H1 (cell line): Measurements from ENCODE around the gene CRTAP. TPM values are rescaled to one million over a fixed set of nuclear protein-coding genes. Genes with fewer than 3 reads are reported as not detected.

Experiments
- CTCF ChIA-PET: fragments of 300-600 bp; sonication (Branson Sonifier 250); formaldehyde crosslinking; loops from one replicate; lab custom pipeline; 2021; ENCODE audit not compliant: partially characterized antibody; lab: Charles Lee
- POLR2A ChIA-PET: fragments of 300-600 bp; sonication (Branson Sonifier 250); formaldehyde crosslinking; loops from one replicate; lab custom pipeline; 2021; ENCODE audit warnings: inconsistent platforms; ENCODE audit not compliant: partially characterized antibody; lab: Charles Lee
- DNase-seq, 2 experiments: peaks; one replicate each; pipeline versions ENCODE4 v3.0.0 to v3.0.0-alpha.2; 2010 to 2022; ENCODE audit warnings: low spot score in 2 of 2, low read depth in 1 of 2, mixed read lengths in 1 of 2
- FAIRE-seq: peaks from 2 replicates; lab custom pipeline; 2011; peaks lifted over from hg19 to GRCh38; lab: Jason Lieb, UNC
- H2AFZ ChIP-seq: 2 replicates; pipeline ENCODE4 v1.8.1; 2012; ENCODE audit warnings: low read length, inconsistent platforms
- H2AK5ac ChIP-seq: 2 replicates; pipeline ENCODE4 v1.6.1; 2013; ENCODE audit warnings: low read depth, low read length
- H2BK120ac ChIP-seq: replicated peaks from 2 replicates; pipeline ENCODE3; 2013; ENCODE audit warnings: low read depth, low read length, inconsistent platforms
- H2BK12ac ChIP-seq: 2 replicates; pipeline ENCODE4 v1.6.1; 2013; ENCODE audit warnings: low read depth, low read length
- H2BK15ac ChIP-seq: 2 replicates; pipeline ENCODE4 v1.6.1; 2013; ENCODE audit warnings: low read length
- H2BK20ac ChIP-seq: 2 replicates; pipeline ENCODE4 v1.6.1; 2013; ENCODE audit warnings: low read length
- H2BK5ac ChIP-seq: 2 replicates; pipeline ENCODE4 v1.6.1; 2013; ENCODE audit warnings: low read depth, low read length
- H3K14ac ChIP-seq: 2 replicates; pipeline ENCODE4 v1.6.1; 2013; ENCODE audit warnings: inconsistent platforms; ENCODE audit not compliant: insufficient read length
- H3K18ac ChIP-seq: 2 replicates; pipeline ENCODE4 v1.6.1; 2013; ENCODE audit warnings: low read length; ENCODE audit errors: extremely low read depth
- H3K23ac ChIP-seq: 2 replicates; pipeline ENCODE4 v1.6.1; 2013; ENCODE audit warnings: inconsistent platforms; ENCODE audit not compliant: insufficient read length
- H3K23me2 ChIP-seq: 2 replicates; pipeline ENCODE4 v1.6.1; 2013; ENCODE audit warnings: low read depth, low read length
- H3K27ac ChIP-seq: 2 replicates; pipeline ENCODE4 v1.6.1; 2011; ENCODE audit warnings: low read depth, low read length, inconsistent platforms
- H3K27me3 ChIP-seq, 4 experiments: replicated peaks in 1 of 4; 1 replicate in 1 of 4; 2 replicates in 3 of 4; pipeline versions ENCODE4 v1.6.1 to v1.8.1; 2011 to 2013; ENCODE audit warnings: low read length in 3 of 4, mild to moderate bottlenecking in 3 of 4, inconsistent platforms in 2 of 4, mixed read lengths in 2 of 4, moderate library complexity in 1 of 4; ENCODE audit not compliant: control insufficient read depth in 3 of 4, insufficient read depth in 3 of 4; ENCODE audit errors: extremely low read depth in 1 of 4
- H3K36me3 ChIP-seq, 4 experiments: 2 replicates each; pipeline versions ENCODE4 v1.6.1 to v1.8.1; 2011 to 2013; ENCODE audit warnings: mild to moderate bottlenecking in 4 of 4, low read length in 3 of 4, moderate library complexity in 2 of 4, control low read depth in 1 of 4, inconsistent platforms in 1 of 4; ENCODE audit not compliant: insufficient read depth in 4 of 4, control insufficient read depth in 2 of 4
- H3K4ac ChIP-seq: replicated peaks from 2 replicates; pipeline ENCODE3; 2013; ENCODE audit warnings: low read length, low read depth, mixed read lengths, inconsistent platforms; ENCODE audit not compliant: insufficient read length
- H3K4me1 ChIP-seq, 4 experiments: replicated peaks in 1 of 4; 1 replicate in 1 of 4; 2 replicates in 3 of 4; pipeline versions ENCODE4 v1.6.1 to v1.8.1; 2011 to 2013; ENCODE audit warnings: low read length in 3 of 4, inconsistent platforms in 2 of 4, mixed read lengths in 1 of 4; ENCODE audit not compliant: insufficient read depth in 4 of 4, control insufficient read depth in 3 of 4
- H3K4me2 ChIP-seq, 2 experiments: 2 replicates each; pipeline versions ENCODE4 v1.6.1 to v1.8.1; 2011 to 2013; ENCODE audit warnings: low read depth in 2 of 2, low read length in 2 of 2, control low read depth in 1 of 2, inconsistent platforms in 1 of 2, mild to moderate bottlenecking in 1 of 2; ENCODE audit not compliant: insufficient read depth in 1 of 2
- H3K4me3 ChIP-seq, 4 experiments: fragments of 200-600, 300-600 bp in 1 of 4; sonication (generic), shearing (Covaris generic), sonication (Bioruptor Twin) in 1 of 4; 2 replicates each; pipeline versions ENCODE4 v1.5.1 to v1.8.1; 2011 to 2016; ENCODE audit warnings: low read length in 4 of 4, low read depth in 3 of 4, control low read depth in 2 of 4, inconsistent platforms in 2 of 4, mild to moderate bottlenecking in 2 of 4, mixed read lengths in 1 of 4, moderate library complexity in 1 of 4; ENCODE audit not compliant: insufficient read depth in 2 of 4; ENCODE audit errors: extremely low read depth in 1 of 4
- H3K56ac ChIP-seq: replicated peaks from 2 replicates; pipeline ENCODE3; 2013; ENCODE audit warnings: low read depth, mild to moderate bottlenecking, mixed read lengths, low read length, inconsistent platforms; ENCODE audit not compliant: insufficient read length
- H3K79me1 ChIP-seq: 2 replicates; pipeline ENCODE4 v1.6.1; 2013; ENCODE audit warnings: low read depth, low read length, control low read depth
- H3K79me2 ChIP-seq, 2 experiments: 2 replicates each; pipeline versions ENCODE4 v1.6.1 to v1.8.1; 2012 to 2013; ENCODE audit warnings: low read length in 2 of 2, mild to moderate bottlenecking in 2 of 2, inconsistent platforms in 1 of 2; ENCODE audit not compliant: insufficient read depth in 2 of 2, control insufficient read depth in 1 of 2
- H3K9ac ChIP-seq, 4 experiments: replicated peaks in 1 of 4; 1 replicate in 1 of 4; 2 replicates in 3 of 4; pipeline versions ENCODE4 v1.6.1 to v1.8.1; 2011 to 2013; ENCODE audit warnings: low read depth in 3 of 4, low read length in 3 of 4, control low read depth in 2 of 4, mild to moderate bottlenecking in 2 of 4, moderate library complexity in 2 of 4, inconsistent platforms in 1 of 4; ENCODE audit errors: extremely low read depth in 1 of 4
- H3K9me3 ChIP-seq, 2 experiments: 2 replicates each; pipeline versions ENCODE4 v1.6.1 to v1.8.1; 2012 to 2013; ENCODE audit warnings: mild to moderate bottlenecking in 2 of 2, moderate library complexity in 2 of 2, control low read depth in 1 of 2, inconsistent platforms in 1 of 2, low read depth in 1 of 2, low read length in 1 of 2, mixed read lengths in 1 of 2; ENCODE audit not compliant: insufficient read depth in 2 of 2
- H4K20me1 ChIP-seq, 2 experiments: replicated peaks in 1 of 2; 2 replicates each; pipeline versions ENCODE3 to v1.8.1; 2011 to 2013; ENCODE audit warnings: inconsistent platforms in 2 of 2, low read length in 2 of 2, mild to moderate bottlenecking in 1 of 2; ENCODE audit not compliant: insufficient read depth in 2 of 2, control insufficient read depth in 1 of 2
- H4K5ac ChIP-seq: 2 replicates; pipeline ENCODE4 v1.6.1; 2013; ENCODE audit warnings: low read length, low read depth, mixed read lengths, inconsistent platforms; ENCODE audit not compliant: insufficient read length
- H4K8ac ChIP-seq: 2 replicates; pipeline ENCODE4 v1.8.0; 2013; ENCODE audit warnings: mild to moderate bottlenecking, moderate library complexity, low read length, inconsistent platforms; ENCODE audit not compliant: insufficient read depth; ENCODE audit errors: extremely low read depth
- H4K91ac ChIP-seq: replicated peaks from 2 replicates; pipeline ENCODE3; 2013; ENCODE audit warnings: low read length, mixed read lengths, inconsistent platforms; ENCODE audit not compliant: insufficient read length
- RAD21 ChIP-seq, 2 experiments: IDR thresholded peaks in 1 of 2; conservative IDR thresholded peaks in 1 of 2; 2 replicates each; pipeline ENCODE4 v1.6.1; 2011; ENCODE audit warnings: low read depth in 2 of 2, low read length in 2 of 2, improper control_type of control experiment in 1 of 2, inconsistent platforms in 1 of 2, mild to moderate bottlenecking in 1 of 2, moderate library complexity in 1 of 2
- SIRT6 ChIP-seq: IDR thresholded peaks from one replicate; pipeline ENCODE4 v1.7.1; 2012; ENCODE audit warnings: low read length, inconsistent platforms
- TAF1 ChIP-seq: IDR thresholded peaks from 2 replicates; pipeline ENCODE4 v1.6.1; 2011; ENCODE audit warnings: mild to moderate bottlenecking, low read depth, low read length
- WGBS, 2 experiments: shearing (Covaris generic) in 1 of 2; methylation state at CpG; one replicate each; pipeline versions ENCODE4 v1.1.6 to v1.1.7; 2013 to 2015; ENCODE audit warnings: low lambda C conversion rate in 2 of 2, mixed read lengths in 2 of 2, inconsistent platforms in 1 of 2, low coverage in 1 of 2, missing lambda C conversion rate in 1 of 2; ENCODE audit not compliant: insufficient replicate concordance in 2 of 2, insufficient coverage in 1 of 2, insufficient read length in 1 of 2; ENCODE audit errors: extremely low coverage in 1 of 2, missing lambda C conversion rate in 1 of 2; 5-methylcytosine and 5-hydroxymethylcytosine counted together
- polyA plus RNA-seq, 7 experiments: library from polyadenylated mRNA; depleted of rRNA in 3 of 7; stranded (reverse) in 5 of 7; unstranded in 2 of 7; fragments of >200 nt in 5 of 7; fragments of 200-250 nt in 2 of 7; gene quantifications; 1 replicate in 5 of 7; 2 replicates in 1 of 7; 4 replicates in 1 of 7; pipeline versions ENCODE4 v1.2.1 to v1.2.3, GENCODE V29; 2011 to 2013; ENCODE audit warnings: missing spikeins in 2 of 7, mixed read lengths in 2 of 7
- total RNA-seq: library from RNA; stranded (reverse); fragmentation: NEBNext Ultra II Directional; extraction: Animal tissue kit (Norgen Biotek cat#: 25700); gene quantifications from 2 replicates; pipeline ENCODE4 v1.2.1, GENCODE V29; 2021

CRTAP gene
- total and polyA plus RNA-seq, 2 of the 8 experiments (the other 6 are each of a cell fraction or from before 2014, with no cell fraction given): 159 to 188 TPM

GRCh38 chr3:33171580-33171979 is 57.8 kb downstream of the CRTAP start:
- Histone ChIP-seq H2BK5ac (no peak overlapping the region), H3K36me3 (no peaks in the 10 kb centered on the region), H4K91ac (no peak overlapping the region), H3K23ac (no peak overlapping the region), H3K23me2 (no peaks in the 10 kb centered on the region), H3K9ac (no peak overlapping the region), H3K27ac (no peak overlapping the region), H3K18ac (no peak overlapping the region), H4K5ac (no peak overlapping the region), H4K8ac (no peak overlapping the region), H3K56ac (no peak overlapping the region), H2AFZ (no peak overlapping the region), H3K4me2 (no peak overlapping the region), H3K4ac (no peak overlapping the region), H4K20me1 (no peaks in the 10 kb centered on the region), H3K14ac (no peak overlapping the region), H3K4me3 (no peak overlapping the region), H3K9me3 (no peaks in the 10 kb centered on the region), H3K4me1 (no peaks in the 10 kb centered on the region), H3K27me3 (no peaks in the 10 kb centered on the region), H2AK5ac (no peak overlapping the region), H2BK15ac (no peak overlapping the region), H3K79me1 (0 out of 2 replicates have a peak, but pooled peaks cover 3% of the 10 kb centered on the region), H2BK12ac (no peak overlapping the region), H3K79me2 (no peaks in the 10 kb centered on the region), H2BK120ac (no peak overlapping the region), H2BK20ac (no peak overlapping the region)
- ChIA-PET POLR2A (interaction anchor here (0.6 kb wide), 1 partner anchor 9 kb away, joined by 3 read pairs; no protein-coding TSS in a partner anchor), CTCF (interaction anchor here (0.5 to 1.6 kb wide), 4 partner anchors 10 to 201 kb away, joined by 3 to 4 read pairs (median 4); no protein-coding TSS in a partner anchor)
- WGBS, 2 experiments: 90% methylated on average over 4 of the region's 4 CpGs; no CpG with 5 or more reads in 1 of the 2 experiments
- FAIRE-seq (no peak), DNase-seq (no peak)
- no peak for TF ChIP-seq RAD21 (IDR thresholded peaks at IDR 0.05 in 1 of 2, conservative IDR thresholded peaks at IDR 0.05 in 1 of 2; ENCODE audit: low read depth in 2 of 2, low read length in 2 of 2)
- TF ChIP-seq SIRT6: no peak
- TF ChIP-seq TAF1: no peak
